Activated B cell treated with CpG ODN at 0.5 μM for 24 hours (primary cell): ENCODE results near the gene EEFSEC. TPM values are rescaled to one million over a fixed set of nuclear protein-coding genes. Genes with fewer than 3 reads are reported as not detected.

ENCODE experiments used
- ATAC-seq: fragments of 200-7000 bp; cut with Tn5 transposase; one replicate; pipeline ENCODE4 v1.10.0; 2021; ENCODE audit warnings: low read depth, mild to moderate bottlenecking, moderate library complexity
- CTCF ChIA-PET: fragments of 350-600 bp; sonication (Branson Sonifier 250); formaldehyde crosslinking; loops from one replicate; lab custom pipeline; 2021; ENCODE audit warnings: antibody characterized with exemption; lab: Charles Lee
- POLR2A ChIA-PET: fragments of 350-600 bp; sonication (Branson Sonifier 250); formaldehyde crosslinking; loops from one replicate; lab custom pipeline; 2021; ENCODE audit warnings: antibody characterized with exemption; lab: Charles Lee
- DNase-seq: peaks from one replicate; pipeline ENCODE4 v3.0.0; 2022
- H3K27ac Mint-ChIP-seq: one replicate; pipeline ENCODE4 v1.8.0; 2020; ENCODE audit warnings: mixed read lengths
- H3K27me3 Mint-ChIP-seq: one replicate; pipeline ENCODE4 v1.8.0; 2021; ENCODE audit warnings: mixed read lengths
- H3K36me3 Mint-ChIP-seq: one replicate; pipeline ENCODE4 v1.8.0; 2021; ENCODE audit warnings: low read depth, mixed read lengths
- H3K4me1 Mint-ChIP-seq: one replicate; pipeline ENCODE4 v1.8.0; 2021; ENCODE audit warnings: mixed read lengths
- H3K4me3 Mint-ChIP-seq: one replicate; pipeline ENCODE4 v1.8.0; 2020; ENCODE audit warnings: mild to moderate bottlenecking, mixed read lengths
- H3K9me3 Mint-ChIP-seq: one replicate; pipeline ENCODE4 v1.8.0; 2020; ENCODE audit warnings: mixed read lengths
- CTCF ChIP-seq: fragments of 200-600 bp; IDR thresholded peaks from one replicate; pipeline ENCODE4 v1.8.0; 2022; ENCODE audit warnings: antibody characterized with exemption, mild to moderate bottlenecking
- intact Hi-C: fragments of 100-400 bp; cut with micrococcal nuclease; formaldehyde crosslinking; loops from one replicate; pipeline ENCODE4 v1.15.1; 2024
- total RNA-seq: library from RNA; stranded (reverse); gene quantifications from 2 replicates; pipeline ENCODE4 v1.2.3, GENCODE V29; 2022

The EEFSEC gene
- total RNA-seq, 1 donor from 2014 or later = 20.0 TPM

- DNase-seq (no peak), ATAC-seq (no peak)
- H3K4me1 Mint-ChIP-seq = peaks cover 9% of the 10 kb centered on the region
- TF ChIP-seq CTCF = no peak
- H3K4me3 Mint-ChIP-seq = no peak overlapping the region
- ChIA-PET POLR2A (no interaction called here), CTCF (no interaction called here)
- no peaks in the 10 kb centered on the region for H3K9me3 Mint-ChIP-seq
- H3K36me3 Mint-ChIP-seq = peaks cover 1% of the 10 kb centered on the region
- H3K27ac Mint-ChIP-seq = no peak overlapping the region
- intact Hi-C loops = no loop called here
- no peaks in the 10 kb centered on the region for H3K27me3 Mint-ChIP-seq
Observed at GRCh38 chr3:128231606-128232005, 78.3 kb downstream of the EEFSEC start.

GRCh38 chr3:128232376-128233178 lies 79.3 kb downstream of the EEFSEC start:
- H3K4me3 Mint-ChIP-seq = no peak overlapping the region
- intact Hi-C loops = no loop called here
- H3K27me3 Mint-ChIP-seq = no peaks in the 10 kb centered on the region
- POLR2A ChIA-PET = no interaction called here
- no peak for ATAC-seq
- H3K36me3 Mint-ChIP-seq = peaks cover 1% of the 10 kb centered on the region
- H3K9me3 Mint-ChIP-seq = no peaks in the 10 kb centered on the region
- H3K4me1 Mint-ChIP-seq = peaks cover 11% of the 10 kb centered on the region
- TF ChIP-seq CTCF = no peak
- CTCF ChIA-PET = no interaction called here
- no peak overlapping the region for H3K27ac Mint-ChIP-seq
- DNase-seq = no peak

GRCh38 chr3:128235207-128235926 lies 82.1 kb downstream of the EEFSEC start:
- no peak for DNase-seq
- no peaks in the 10 kb centered on the region for H3K27me3 Mint-ChIP-seq
- intact Hi-C loops = no loop called here
- H3K9me3 Mint-ChIP-seq = no peaks in the 10 kb centered on the region
- no peak for TF ChIP-seq CTCF
- peaks cover 1% of the 10 kb centered on the region for H3K36me3 Mint-ChIP-seq
- ChIA-PET CTCF (no interaction called here), POLR2A (no interaction called here)
- peaks cover 11% of the 10 kb centered on the region for H3K4me1 Mint-ChIP-seq
- no peak for ATAC-seq
- H3K4me3 Mint-ChIP-seq = no peak overlapping the region
- H3K27ac Mint-ChIP-seq = no peak overlapping the region

- no peaks in the 10 kb centered on the region for H3K9me3 Mint-ChIP-seq
- ATAC-seq = no peak
- H3K4me3 Mint-ChIP-seq = no peak overlapping the region
- intact Hi-C loops = no loop called here
- CTCF ChIA-PET = no interaction called here
- no peak for TF ChIP-seq CTCF
- DNase-seq = no peak
- H3K27ac Mint-ChIP-seq = no peak overlapping the region
- peaks cover 11% of the 10 kb centered on the region for H3K4me1 Mint-ChIP-seq
- no peaks in the 10 kb centered on the region for H3K27me3 Mint-ChIP-seq
- POLR2A ChIA-PET = no interaction called here
- no peaks in the 10 kb centered on the region for H3K36me3 Mint-ChIP-seq
Observed at GRCh38 chr3:128236657-128237056, 83.4 kb downstream of the EEFSEC start.

- Mint-ChIP-seq H3K27me3 (no peaks in the 10 kb centered on the region), H3K27ac (no peak overlapping the region), H3K36me3 (no peaks in the 10 kb centered on the region), H3K4me3 (no peak overlapping the region), H3K9me3 (no peaks in the 10 kb centered on the region), H3K4me1 (peaks cover 11% of the 10 kb centered on the region)
- CTCF ChIA-PET = no interaction called here
- intact Hi-C loops = no loop called here
- DNase-seq = no peak
- POLR2A ChIA-PET = no interaction called here
- TF ChIP-seq CTCF = no peak
- ATAC-seq = no peak
Observed at GRCh38 chr3:128237348-128238183, 84.3 kb downstream of the EEFSEC start.
